ENCODE results near the gene ADIPOQ.

- TF ChIP-seq, protein P1, sequence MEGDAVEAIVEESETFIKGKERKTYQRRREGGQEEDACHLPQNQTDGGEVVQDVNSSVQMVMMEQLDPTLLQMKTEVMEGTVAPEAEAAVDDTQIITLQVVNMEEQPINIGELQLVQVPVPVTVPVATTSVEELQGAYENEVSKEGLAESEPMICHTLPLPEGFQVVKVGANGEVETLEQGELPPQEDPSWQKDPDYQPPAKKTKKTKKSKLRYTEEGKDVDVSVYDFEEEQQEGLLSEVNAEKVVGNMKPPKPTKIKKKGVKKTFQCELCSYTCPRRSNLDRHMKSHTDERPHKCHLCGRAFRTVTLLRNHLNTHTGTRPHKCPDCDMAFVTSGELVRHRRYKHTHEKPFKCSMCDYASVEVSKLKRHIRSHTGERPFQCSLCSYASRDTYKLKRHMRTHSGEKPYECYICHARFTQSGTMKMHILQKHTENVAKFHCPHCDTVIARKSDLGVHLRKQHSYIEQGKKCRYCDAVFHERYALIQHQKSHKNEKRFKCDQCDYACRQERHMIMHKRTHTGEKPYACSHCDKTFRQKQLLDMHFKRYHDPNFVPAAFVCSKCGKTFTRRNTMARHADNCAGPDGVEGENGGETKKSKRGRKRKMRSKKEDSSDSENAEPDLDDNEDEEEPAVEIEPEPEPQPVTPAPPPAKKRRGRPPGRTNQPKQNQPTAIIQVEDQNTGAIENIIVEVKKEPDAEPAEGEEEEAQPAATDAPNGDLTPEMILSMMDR (IDR thresholded peaks at IDR 0.05; ENCODE audit: low read length), result no peak
- TF ChIP-seq EZH2phosphoT487 (IDR thresholded peaks at IDR 0.05; ENCODE audit: low read length), result no peak
These were observed 29.0 kb downstream of the ADIPOQ start for GRCh38 chr3:186871403-186871924.
